NCI-H1417 (cell line): ENCODE results near the gene PRAMEF18.
"Not testable (repeated sequence)": the region's sequence is repeated elsewhere in the genome, so short reads cannot be mapped to it uniquely, and the experiment has no call there.

ENCODE experiments used
- DNase-seq, 3 experiments: peaks; one replicate each; lab custom pipeline; 2025; lab: John Stamatoyannopoulos, UW

Gene PRAMEF18

GRCh38 chr1:13201309-13201708 lies 24.6 kb downstream of the PRAMEF18 start, which contains the start of gene PRAMEF13:
TSS of gene PRAMEF13 (minus strand) at chr1:13201409. CDS start at chr1:13199589, 1,820 bp downstream.
- DNase-seq: not testable (repeated sequence)
